WTC11 (cell line): ENCODE data around the gene NUP93.

Experiments used
- CREB1 ChIP-seq: sonication (generic); formaldehyde crosslinking; IDR thresholded peaks from 2 replicates; pipeline ENCODE4 v1.8.0; 2023; ENCODE audit warnings: mild to moderate bottlenecking, missing genetic modification reagents
- CTCF ChIP-seq: fragments of 200-600 bp; IDR thresholded peaks from 2 replicates; pipeline ENCODE4 v1.8.0; 2022; ENCODE audit warnings: antibody characterized with exemption
- FOXK1 ChIP-seq: sonication (generic); formaldehyde crosslinking; IDR thresholded peaks from 2 replicates; pipeline ENCODE4 v1.8.0; 2022; ENCODE audit warnings: mild to moderate bottlenecking, moderate library complexity, missing genetic modification reagents
- TEAD1 ChIP-seq: sonication (generic); formaldehyde crosslinking; IDR thresholded peaks from 2 replicates; pipeline ENCODE4 v1.8.0; 2022; ENCODE audit warnings: mild to moderate bottlenecking, missing genetic modification reagents
- ZNF396 ChIP-seq: fragments of 250-450 bp; sonication (Bioruptor Pico); IDR thresholded peaks from 2 replicates; pipeline ENCODE4 v1.8.0; 2021; ENCODE audit warnings: mild to moderate bottlenecking, moderate library complexity, borderline replicate concordance
- TF ChIP-seq, protein P1 (sequence below): fragments of 250-450 bp; sonication (Bioruptor Pico); IDR thresholded peaks from 2 replicates; pipeline ENCODE4 v1.9.0; 2021; ENCODE audit warnings: mild to moderate bottlenecking

DNA sequence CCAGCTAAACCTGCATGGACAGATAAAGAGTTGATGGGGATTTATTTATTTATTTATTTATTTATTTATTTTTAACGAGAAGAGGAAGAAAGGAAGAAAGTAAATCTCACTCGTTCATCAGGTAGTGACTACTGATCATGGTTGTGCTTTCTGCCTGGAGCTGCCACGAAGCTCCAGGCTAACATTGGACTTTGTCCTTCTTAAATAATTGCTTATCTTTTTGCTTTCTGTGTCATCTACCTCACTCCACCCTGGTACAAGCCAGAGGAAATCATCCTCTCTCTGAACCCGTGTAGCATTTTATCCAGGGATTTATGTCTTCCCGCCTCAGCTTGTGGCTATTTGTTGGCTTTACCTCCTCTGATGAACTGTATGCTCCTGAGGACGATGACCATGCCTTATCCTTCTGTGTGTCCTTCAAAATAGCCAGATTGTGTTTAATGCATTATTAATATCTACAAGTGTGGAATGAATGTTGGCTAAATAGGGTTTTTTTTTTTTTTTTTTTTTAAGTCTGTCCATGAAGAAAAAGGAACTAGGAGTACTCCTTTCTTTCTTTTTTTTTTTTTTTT lies 127.0 kb downstream of the NUP93 start:
- TF ChIP-seq CTCF = no peak
- TF ChIP-seq, protein P1, sequence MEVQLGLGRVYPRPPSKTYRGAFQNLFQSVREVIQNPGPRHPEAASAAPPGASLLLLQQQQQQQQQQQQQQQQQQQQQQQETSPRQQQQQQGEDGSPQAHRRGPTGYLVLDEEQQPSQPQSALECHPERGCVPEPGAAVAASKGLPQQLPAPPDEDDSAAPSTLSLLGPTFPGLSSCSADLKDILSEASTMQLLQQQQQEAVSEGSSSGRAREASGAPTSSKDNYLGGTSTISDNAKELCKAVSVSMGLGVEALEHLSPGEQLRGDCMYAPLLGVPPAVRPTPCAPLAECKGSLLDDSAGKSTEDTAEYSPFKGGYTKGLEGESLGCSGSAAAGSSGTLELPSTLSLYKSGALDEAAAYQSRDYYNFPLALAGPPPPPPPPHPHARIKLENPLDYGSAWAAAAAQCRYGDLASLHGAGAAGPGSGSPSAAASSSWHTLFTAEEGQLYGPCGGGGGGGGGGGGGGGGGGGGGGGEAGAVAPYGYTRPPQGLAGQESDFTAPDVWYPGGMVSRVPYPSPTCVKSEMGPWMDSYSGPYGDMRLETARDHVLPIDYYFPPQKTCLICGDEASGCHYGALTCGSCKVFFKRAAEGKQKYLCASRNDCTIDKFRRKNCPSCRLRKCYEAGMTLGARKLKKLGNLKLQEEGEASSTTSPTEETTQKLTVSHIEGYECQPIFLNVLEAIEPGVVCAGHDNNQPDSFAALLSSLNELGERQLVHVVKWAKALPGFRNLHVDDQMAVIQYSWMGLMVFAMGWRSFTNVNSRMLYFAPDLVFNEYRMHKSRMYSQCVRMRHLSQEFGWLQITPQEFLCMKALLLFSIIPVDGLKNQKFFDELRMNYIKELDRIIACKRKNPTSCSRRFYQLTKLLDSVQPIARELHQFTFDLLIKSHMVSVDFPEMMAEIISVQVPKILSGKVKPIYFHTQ (CRISPR knock-in tag) = no peak
- no peak for TF ChIP-seq FOXK1 (CRISPR knock-in tag)
- no peak for TF ChIP-seq CREB1
- no peak for TF ChIP-seq TEAD1 (CRISPR knock-in tag)
- no peak for TF ChIP-seq ZNF396 (CRISPR knock-in tag)
